ENCODE measurements around the gene STAT4. TPM values are rescaled to one million over a fixed set of nuclear protein-coding genes. Genes with fewer than 3 reads are reported as not detected.

STAT4 gene
- total RNA-seq, 1 experiment from 2014 or later, result 0.85 TPM

DNA sequence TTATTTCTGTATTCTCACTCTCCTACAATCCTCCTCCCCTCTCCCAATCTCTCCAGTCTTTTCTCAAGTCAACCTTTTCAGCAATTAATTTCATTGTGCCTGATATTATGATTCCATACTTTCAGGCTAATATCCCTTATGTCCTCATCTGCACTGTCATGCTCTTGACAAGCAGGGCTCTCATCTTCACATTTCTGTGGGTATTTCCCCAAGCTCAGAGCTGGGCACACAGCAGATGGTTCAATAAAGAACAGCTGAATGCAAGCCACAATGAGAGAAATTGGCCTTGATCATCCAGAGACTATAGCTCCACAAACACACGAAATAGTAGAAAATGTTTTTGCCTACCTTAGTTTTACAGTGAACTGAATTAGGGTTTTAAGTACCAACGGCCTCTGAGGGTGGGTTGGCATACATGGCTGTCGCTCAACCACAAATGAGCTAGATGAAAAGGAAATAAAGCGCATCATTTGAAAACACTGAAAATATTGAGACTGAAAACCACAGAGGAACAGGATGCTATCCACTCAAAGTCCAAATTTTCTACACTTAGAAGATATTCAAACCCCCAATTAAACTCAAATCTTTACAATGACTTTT lies 89.3 kb downstream of the STAT4 start:
- DNase-seq, result no peak
- CTCF ChIA-PET, result interaction anchor here (0.6 kb wide), 1 partner anchor 498 kb away, joined by 7 read pairs; no protein-coding TSS in a partner anchor
- TF ChIP-seq, protein P1, sequence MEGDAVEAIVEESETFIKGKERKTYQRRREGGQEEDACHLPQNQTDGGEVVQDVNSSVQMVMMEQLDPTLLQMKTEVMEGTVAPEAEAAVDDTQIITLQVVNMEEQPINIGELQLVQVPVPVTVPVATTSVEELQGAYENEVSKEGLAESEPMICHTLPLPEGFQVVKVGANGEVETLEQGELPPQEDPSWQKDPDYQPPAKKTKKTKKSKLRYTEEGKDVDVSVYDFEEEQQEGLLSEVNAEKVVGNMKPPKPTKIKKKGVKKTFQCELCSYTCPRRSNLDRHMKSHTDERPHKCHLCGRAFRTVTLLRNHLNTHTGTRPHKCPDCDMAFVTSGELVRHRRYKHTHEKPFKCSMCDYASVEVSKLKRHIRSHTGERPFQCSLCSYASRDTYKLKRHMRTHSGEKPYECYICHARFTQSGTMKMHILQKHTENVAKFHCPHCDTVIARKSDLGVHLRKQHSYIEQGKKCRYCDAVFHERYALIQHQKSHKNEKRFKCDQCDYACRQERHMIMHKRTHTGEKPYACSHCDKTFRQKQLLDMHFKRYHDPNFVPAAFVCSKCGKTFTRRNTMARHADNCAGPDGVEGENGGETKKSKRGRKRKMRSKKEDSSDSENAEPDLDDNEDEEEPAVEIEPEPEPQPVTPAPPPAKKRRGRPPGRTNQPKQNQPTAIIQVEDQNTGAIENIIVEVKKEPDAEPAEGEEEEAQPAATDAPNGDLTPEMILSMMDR (IDR thresholded peaks at IDR 0.05; ENCODE audit: unreplicated experiment), result no peak
- intact Hi-C loops (cut with micrococcal nuclease; ENCODE audit: unreplicated experiment), result no loop called here
- H3K27me3 Mint-ChIP-seq (ENCODE audit: unreplicated experiment), result no peaks in the 10 kb centered on the region
- no peak overlapping the region for H3K27ac Mint-ChIP-seq (ENCODE audit: unreplicated experiment)
- H3K4me1 Mint-ChIP-seq (ENCODE audit: low read depth, unreplicated experiment), result no peaks in the 10 kb centered on the region
- no peak overlapping the region for H3K4me3 Mint-ChIP-seq (ENCODE audit: low read depth, unreplicated experiment)
- no peaks in the 10 kb centered on the region for H3K36me3 Mint-ChIP-seq (ENCODE audit: insufficient read depth, unreplicated experiment)
- no peaks in the 10 kb centered on the region for H3K9me3 Mint-ChIP-seq (ENCODE audit: low read depth, unreplicated experiment)
- BruUV-seq (replicated peaks), result no TSS peak

DNA sequence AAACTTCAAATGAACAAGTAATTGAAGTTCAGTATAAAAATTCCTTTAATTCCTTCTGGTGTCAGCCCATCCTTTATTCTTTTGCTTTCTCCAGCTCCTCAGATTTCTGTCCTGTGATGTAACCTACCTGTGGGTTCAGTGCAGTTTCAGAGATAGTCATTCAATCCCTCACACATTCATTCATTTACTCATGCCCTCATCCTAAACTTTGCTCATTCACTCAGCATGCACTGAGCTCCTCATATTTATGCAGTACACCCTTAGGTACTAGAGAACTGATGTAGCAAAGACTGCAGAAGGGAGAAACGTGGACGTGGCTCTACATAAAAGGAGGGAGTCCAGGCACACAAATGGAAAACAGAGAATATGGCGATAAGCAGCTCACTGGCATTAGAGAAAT lies 91.5 kb downstream of the STAT4 start:
- Mint-ChIP-seq H3K27ac (ENCODE audit: unreplicated experiment) (no peak overlapping the region), H3K4me1 (ENCODE audit: low read depth, unreplicated experiment) (no peaks in the 10 kb centered on the region), H3K27me3 (ENCODE audit: unreplicated experiment) (no peaks in the 10 kb centered on the region), H3K4me3 (ENCODE audit: low read depth, unreplicated experiment) (no peak overlapping the region), H3K9me3 (ENCODE audit: low read depth, unreplicated experiment) (no peaks in the 10 kb centered on the region), H3K36me3 (ENCODE audit: insufficient read depth, unreplicated experiment) (no peaks in the 10 kb centered on the region)
- no peak for DNase-seq
- intact Hi-C loops (cut with micrococcal nuclease; ENCODE audit: unreplicated experiment), result no loop called here
- CTCF ChIA-PET, result no interaction called here
- TF ChIP-seq, protein P1 (IDR thresholded peaks at IDR 0.05; ENCODE audit: unreplicated experiment), result no peak
- BruUV-seq (replicated peaks), result no TSS peak

DNA sequence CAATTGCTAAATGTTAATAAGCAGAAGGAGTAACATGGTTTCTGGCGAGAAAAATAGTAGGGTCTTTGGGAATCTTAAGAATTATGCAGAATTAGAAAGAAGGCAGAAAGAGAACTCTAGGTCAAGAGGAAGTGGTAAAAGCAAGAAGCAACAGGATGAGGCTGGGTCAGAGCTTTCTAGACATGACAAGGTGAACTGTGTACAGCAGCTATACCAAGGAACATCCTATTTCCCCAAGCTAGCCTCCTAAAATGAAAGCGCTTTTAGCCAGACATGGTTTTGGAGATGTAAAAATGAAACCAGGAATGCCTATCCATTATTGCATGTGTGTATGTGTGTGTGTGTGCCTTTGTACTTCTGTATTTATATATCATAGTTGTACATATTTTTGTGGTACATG lies 94.6 kb downstream of the STAT4 start:
- Mint-ChIP-seq H3K27ac (ENCODE audit: unreplicated experiment) (no peak overlapping the region), H3K4me1 (ENCODE audit: low read depth, unreplicated experiment) (no peaks in the 10 kb centered on the region), H3K9me3 (ENCODE audit: low read depth, unreplicated experiment) (no peaks in the 10 kb centered on the region), H3K36me3 (ENCODE audit: insufficient read depth, unreplicated experiment) (no peaks in the 10 kb centered on the region), H3K4me3 (ENCODE audit: low read depth, unreplicated experiment) (no peak overlapping the region), H3K27me3 (ENCODE audit: unreplicated experiment) (no peaks in the 10 kb centered on the region)
- intact Hi-C loops (cut with micrococcal nuclease; ENCODE audit: unreplicated experiment), result no loop called here
- CTCF ChIA-PET, result no interaction called here
- no TSS peak for BruUV-seq (replicated peaks)
- TF ChIP-seq, protein P1 (IDR thresholded peaks at IDR 0.05; ENCODE audit: unreplicated experiment), result no peak
- DNase-seq, result no peak

DNA sequence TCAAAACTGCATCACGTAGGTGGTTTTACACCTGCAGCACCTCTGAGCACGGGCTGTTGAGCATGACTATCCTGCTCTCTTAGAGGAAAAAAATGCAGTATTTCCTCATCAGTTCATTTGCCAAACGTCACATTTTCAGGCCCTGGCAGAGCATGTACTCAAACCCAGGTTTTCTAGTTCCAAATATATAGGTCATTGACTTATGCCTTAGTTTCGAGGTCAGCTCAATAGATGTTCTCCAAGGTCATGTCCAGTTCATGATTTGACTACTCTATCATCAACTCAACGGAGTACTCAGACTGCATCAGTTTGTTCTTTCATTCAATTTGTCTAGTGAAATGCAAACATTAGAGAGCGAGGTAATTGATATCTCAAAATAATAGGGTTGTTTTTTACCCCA lies 97.5 kb downstream of the STAT4 start:
- no peak overlapping the region for H3K27ac Mint-ChIP-seq (ENCODE audit: unreplicated experiment)
- H3K9me3 Mint-ChIP-seq (ENCODE audit: low read depth, unreplicated experiment), result no peaks in the 10 kb centered on the region
- no TSS peak for BruUV-seq (replicated peaks)
- TF ChIP-seq, protein P1 (IDR thresholded peaks at IDR 0.05; ENCODE audit: unreplicated experiment), result no peak
- intact Hi-C loops (cut with micrococcal nuclease; ENCODE audit: unreplicated experiment), result loop anchor here (2.0 kb wide), 1 partner anchor 468 kb away; no protein-coding TSS in a partner anchor
- DNase-seq, result no peak
- H3K36me3 Mint-ChIP-seq (ENCODE audit: insufficient read depth, unreplicated experiment), result no peaks in the 10 kb centered on the region
- CTCF ChIA-PET, result interaction anchor here (0.7 to 2.6 kb wide), 7 partner anchors 9 to 165 kb away, joined by 3 to 62 read pairs (median 5); partner anchors contain the start of gene STAT4
- H3K4me1 Mint-ChIP-seq (ENCODE audit: low read depth, unreplicated experiment), result no peaks in the 10 kb centered on the region
- H3K27me3 Mint-ChIP-seq (ENCODE audit: unreplicated experiment), result no peaks in the 10 kb centered on the region
- no peak overlapping the region for H3K4me3 Mint-ChIP-seq (ENCODE audit: low read depth, unreplicated experiment)
